ENCODE measurements around the gene ADSL.
"Not testable (repeated sequence)": the region's sequence is repeated elsewhere in the genome, so short reads cannot be mapped to it uniquely, and the experiment has no call there.

ADSL gene

GRCh38 chr22:40377931-40378330 lies 31.6 kb downstream of the ADSL start:
- H3K36me3 ChIP-seq: peaks cover 6% of the 10 kb centered on the region
- no peak overlapping the region for H3K27ac ChIP-seq
- no peak for TF ChIP-seq CTCF (IDR thresholded peaks at IDR 0.05; ENCODE audit: low read depth, low read length)
- H3K9me3 ChIP-seq (ENCODE audit: severe bottlenecking): no peaks in the 10 kb centered on the region
- DNase-seq: no peak
- H3K27me3 ChIP-seq (ENCODE audit: insufficient read depth, low read depth, severe bottlenecking): no peaks in the 10 kb centered on the region
- H3K4me3 ChIP-seq (ENCODE audit: low read depth, low read length): no peak overlapping the region

GRCh38 chr22:40378448-40378847 lies 32.1 kb downstream of the ADSL start:
- not testable (repeated sequence) for H3K36me3 ChIP-seq; DNase-seq; H3K9me3 ChIP-seq (ENCODE audit: severe bottlenecking); H3K27ac ChIP-seq; H3K4me3 ChIP-seq (ENCODE audit: low read depth, low read length); H3K27me3 ChIP-seq (ENCODE audit: insufficient read depth, low read depth, severe bottlenecking)

- Histone ChIP-seq H3K4me3 (ENCODE audit: low read depth, low read length) (no peak overlapping the region), H3K27me3 (ENCODE audit: insufficient read depth, low read depth, severe bottlenecking) (no peaks in the 10 kb centered on the region), H3K9me3 (ENCODE audit: severe bottlenecking) (no peaks in the 10 kb centered on the region), H3K27ac (no peak overlapping the region), H3K36me3 (no peaks in the 10 kb centered on the region)
- no peak for TF ChIP-seq CTCF (IDR thresholded peaks at IDR 0.05; ENCODE audit: low read depth, low read length)
- DNase-seq: no peak
These were observed 35.2 kb downstream of the ADSL start for GRCh38 chr22:40381461-40381860.

DNA sequence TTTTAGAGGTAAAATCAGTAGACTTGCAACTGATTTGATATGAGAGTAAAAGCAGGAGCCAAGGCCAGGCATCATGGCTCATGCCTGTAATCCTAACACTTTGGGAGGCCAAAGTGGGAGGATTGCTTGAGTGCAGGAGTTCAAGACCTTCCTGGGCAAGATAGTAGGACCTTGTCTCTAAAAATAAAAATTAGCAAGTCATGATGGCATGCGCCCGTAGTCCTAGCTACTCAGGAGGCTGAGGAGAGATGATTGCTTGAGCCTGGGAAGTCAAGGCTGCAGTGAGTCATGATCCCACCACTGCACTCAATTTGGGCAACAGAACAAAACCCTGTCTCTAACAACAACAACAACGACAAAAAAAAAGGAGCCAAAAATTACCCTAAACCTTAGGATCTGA lies 37.6 kb downstream of the ADSL start:
- DNase-seq: no peak
- no peak for TF ChIP-seq CTCF (IDR thresholded peaks at IDR 0.05; ENCODE audit: low read depth, low read length)
- Histone ChIP-seq H3K36me3 (no peaks in the 10 kb centered on the region), H3K9me3 (ENCODE audit: severe bottlenecking) (no peaks in the 10 kb centered on the region), H3K27ac (no peak overlapping the region), H3K4me3 (ENCODE audit: low read depth, low read length) (no peak overlapping the region), H3K27me3 (ENCODE audit: insufficient read depth, low read depth, severe bottlenecking) (no peaks in the 10 kb centered on the region)

- H3K4me3 ChIP-seq (ENCODE audit: low read depth, low read length): no peak overlapping the region
- DNase-seq: no peak
These were observed 38.9 kb downstream of the ADSL start for GRCh38 chr22:40385036-40385782.

GRCh38 chr22:40387746-40388145 lies 41.4 kb downstream of the ADSL start:
- Histone ChIP-seq H3K27me3 (ENCODE audit: insufficient read depth, low read depth, severe bottlenecking) (no peaks in the 10 kb centered on the region), H3K27ac (no peak overlapping the region), H3K36me3 (no peaks in the 10 kb centered on the region), H3K4me3 (ENCODE audit: low read depth, low read length) (no peak overlapping the region), H3K9me3 (ENCODE audit: severe bottlenecking) (no peaks in the 10 kb centered on the region)
- TF ChIP-seq CTCF (IDR thresholded peaks at IDR 0.05; ENCODE audit: low read depth, low read length): no peak
- DNase-seq: no peak

More at GRCh38 chr22:40385036-40385782, 38.9 kb downstream of the ADSL start:
- no peak overlapping the region for H3K27ac ChIP-seq
- no peaks in the 10 kb centered on the region for H3K36me3 ChIP-seq
- H3K27me3 ChIP-seq (ENCODE audit: insufficient read depth, low read depth, severe bottlenecking): no peaks in the 10 kb centered on the region
- H3K9me3 ChIP-seq (ENCODE audit: severe bottlenecking): no peaks in the 10 kb centered on the region
- no peak for TF ChIP-seq CTCF (IDR thresholded peaks at IDR 0.05; ENCODE audit: low read depth, low read length)

All from WERI-Rb-1 (cell line).